Measurements from ENCODE around the gene ZDHHC13. TPM values are rescaled to one million over a fixed set of nuclear protein-coding genes. Genes with fewer than 3 reads are reported as not detected.

The ZDHHC13 gene
- total and polyA plus RNA-seq, 2 of the 4 experiments (the other 2 are of a cell fraction): 7.2 to 15.1 TPM

DNA sequence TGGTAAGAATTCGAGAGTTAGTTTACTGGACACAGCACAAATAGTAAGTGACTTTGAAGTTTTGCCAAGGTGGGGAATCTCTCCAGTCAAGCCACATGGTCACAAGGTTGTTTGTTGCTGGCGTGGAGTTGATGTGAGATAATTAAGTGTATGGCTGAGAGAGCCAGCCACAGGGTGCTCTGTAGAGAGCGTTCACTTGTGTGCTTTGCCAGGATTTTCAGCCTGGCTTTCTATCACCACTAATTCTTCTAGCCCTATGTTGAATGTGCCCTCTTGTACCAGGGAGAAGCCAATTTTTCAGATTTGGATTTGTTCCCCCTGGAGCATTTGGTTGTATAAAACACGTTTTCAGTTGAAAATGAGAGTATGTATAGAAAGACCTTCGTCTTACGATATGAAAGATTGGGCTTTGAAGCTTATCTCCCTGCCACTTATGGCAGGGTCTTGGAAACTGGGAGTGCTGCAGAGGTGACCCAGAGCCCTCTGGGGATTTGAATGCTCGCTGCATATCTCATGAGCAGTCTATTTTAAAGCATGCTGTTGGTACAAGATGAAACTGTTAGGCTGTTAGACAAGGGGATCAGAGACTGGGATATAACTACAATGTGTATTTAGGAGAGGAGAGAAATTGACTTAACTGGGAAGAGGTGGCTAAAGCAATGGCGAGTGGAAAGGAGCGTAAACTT is 56.2 kb downstream of the ZDHHC13 start:
- H2AFZ ChIP-seq (replicated peaks; ENCODE audit: low read length, poor library complexity): no peak overlapping the region
- H4K5ac ChIP-seq (ENCODE audit: low read depth, low read length): no peak overlapping the region
- no peak overlapping the region for H3K27ac ChIP-seq (ENCODE audit: insufficient read depth, low read length)
- ChIA-PET CTCF (no interaction called here), POLR2A (ENCODE audit: unreplicated experiment) (no interaction called here)
- no peak overlapping the region for H4K91ac ChIP-seq (ENCODE audit: insufficient read depth, low read depth, low read length)
- no peak overlapping the region for H3K4ac ChIP-seq (ENCODE audit: low read depth, low read length)
- DNase-seq (no peak), ATAC-seq (ENCODE audit: low read depth) (no peak)
- no peak overlapping the region for H3K9ac ChIP-seq (ENCODE audit: low read depth, low read length)
- H3K36me3 ChIP-seq (ENCODE audit: control insufficient read depth, insufficient read depth, low read length): peaks cover 14% of the 10 kb centered on the region
- no peak overlapping the region for H2BK5ac ChIP-seq (ENCODE audit: low read depth, low read length, poor library complexity, severe bottlenecking)
- H3K4me2 ChIP-seq (ENCODE audit: low read depth, low read length): no peak overlapping the region
- WGBS, 2 experiments (ENCODE audit: extremely low coverage in 2 of 2, insufficient read length in 1 of 2): 40% methylated on average over 1 of the region's 9 CpGs; no CpG with 5 or more reads in 1 of the 2 experiments
- H3K4me1 ChIP-seq (ENCODE audit: control insufficient read depth, insufficient read depth, low read length): no peaks in the 10 kb centered on the region
- no peak overlapping the region for H3K18ac ChIP-seq (ENCODE audit: low read depth, low read length)
- H2AK5ac ChIP-seq (ENCODE audit: low read depth, low read length): no peak overlapping the region
- H4K20me1 ChIP-seq (ENCODE audit: insufficient read depth, low read length): no peaks in the 10 kb centered on the region
- no peak overlapping the region for H3K4me3 ChIP-seq (ENCODE audit: insufficient read depth, low read depth, low read length)
- dilution Hi-C loops (cut with HindIII; ENCODE audit: low sequenced_read_pairs, unreplicated experiment) (no loop called here), in situ Hi-C loops (cut with MboI; ENCODE audit: low sequenced_read_pairs) (no loop called here), intact Hi-C loops (cut with micrococcal nuclease) (no loop called here)
- H2BK120ac ChIP-seq (ENCODE audit: low read depth, low read length): no peak overlapping the region
- no peaks in the 10 kb centered on the region for H3K9me3 ChIP-seq (ENCODE audit: control insufficient read depth, insufficient read depth, low read length)
- no peaks in the 10 kb centered on the region; a peak in 1 of 4 replicates for H3K79me1 ChIP-seq (ENCODE audit: low read depth in 1 of 2, low read length in 2 of 2)
- H2BK20ac ChIP-seq (ENCODE audit: low read depth, low read length): no peak overlapping the region
- TF ChIP-seq CHD1 (IDR thresholded peaks at IDR 0.05; ENCODE audit: low read depth, low read length): no peak
- TF ChIP-seq MAZ (IDR thresholded peaks at IDR 0.05; ENCODE audit: borderline replicate concordance, low read depth, low read length): no peak
- no peak for TF ChIP-seq BHLHE40 (IDR thresholded peaks at IDR 0.05; ENCODE audit: low read depth, low read length)
- TF ChIP-seq, protein P1, sequence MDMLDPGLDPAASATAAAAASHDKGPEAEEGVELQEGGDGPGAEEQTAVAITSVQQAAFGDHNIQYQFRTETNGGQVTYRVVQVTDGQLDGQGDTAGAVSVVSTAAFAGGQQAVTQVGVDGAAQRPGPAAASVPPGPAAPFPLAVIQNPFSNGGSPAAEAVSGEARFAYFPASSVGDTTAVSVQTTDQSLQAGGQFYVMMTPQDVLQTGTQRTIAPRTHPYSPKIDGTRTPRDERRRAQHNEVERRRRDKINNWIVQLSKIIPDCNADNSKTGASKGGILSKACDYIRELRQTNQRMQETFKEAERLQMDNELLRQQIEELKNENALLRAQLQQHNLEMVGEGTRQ (IDR thresholded peaks at IDR 0.05; ENCODE audit: low read depth, low read length): no peak
- TF ChIP-seq RAD21 (IDR thresholded peaks at IDR 0.05; ENCODE audit: low read length): no peak
- TF ChIP-seq, protein P2, sequence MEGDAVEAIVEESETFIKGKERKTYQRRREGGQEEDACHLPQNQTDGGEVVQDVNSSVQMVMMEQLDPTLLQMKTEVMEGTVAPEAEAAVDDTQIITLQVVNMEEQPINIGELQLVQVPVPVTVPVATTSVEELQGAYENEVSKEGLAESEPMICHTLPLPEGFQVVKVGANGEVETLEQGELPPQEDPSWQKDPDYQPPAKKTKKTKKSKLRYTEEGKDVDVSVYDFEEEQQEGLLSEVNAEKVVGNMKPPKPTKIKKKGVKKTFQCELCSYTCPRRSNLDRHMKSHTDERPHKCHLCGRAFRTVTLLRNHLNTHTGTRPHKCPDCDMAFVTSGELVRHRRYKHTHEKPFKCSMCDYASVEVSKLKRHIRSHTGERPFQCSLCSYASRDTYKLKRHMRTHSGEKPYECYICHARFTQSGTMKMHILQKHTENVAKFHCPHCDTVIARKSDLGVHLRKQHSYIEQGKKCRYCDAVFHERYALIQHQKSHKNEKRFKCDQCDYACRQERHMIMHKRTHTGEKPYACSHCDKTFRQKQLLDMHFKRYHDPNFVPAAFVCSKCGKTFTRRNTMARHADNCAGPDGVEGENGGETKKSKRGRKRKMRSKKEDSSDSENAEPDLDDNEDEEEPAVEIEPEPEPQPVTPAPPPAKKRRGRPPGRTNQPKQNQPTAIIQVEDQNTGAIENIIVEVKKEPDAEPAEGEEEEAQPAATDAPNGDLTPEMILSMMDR (conservative IDR thresholded peaks at IDR 0.05; ENCODE audit: low read depth, low read length): no peak
- TF ChIP-seq MXI1 (IDR thresholded peaks at IDR 0.05; ENCODE audit: borderline replicate concordance, low read depth, low read length): no peak
- TF ChIP-seq, protein P3, sequence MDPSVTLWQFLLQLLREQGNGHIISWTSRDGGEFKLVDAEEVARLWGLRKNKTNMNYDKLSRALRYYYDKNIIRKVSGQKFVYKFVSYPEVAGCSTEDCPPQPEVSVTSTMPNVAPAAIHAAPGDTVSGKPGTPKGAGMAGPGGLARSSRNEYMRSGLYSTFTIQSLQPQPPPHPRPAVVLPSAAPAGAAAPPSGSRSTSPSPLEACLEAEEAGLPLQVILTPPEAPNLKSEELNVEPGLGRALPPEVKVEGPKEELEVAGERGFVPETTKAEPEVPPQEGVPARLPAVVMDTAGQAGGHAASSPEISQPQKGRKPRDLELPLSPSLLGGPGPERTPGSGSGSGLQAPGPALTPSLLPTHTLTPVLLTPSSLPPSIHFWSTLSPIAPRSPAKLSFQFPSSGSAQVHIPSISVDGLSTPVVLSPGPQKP (IDR thresholded peaks at IDR 0.05; ENCODE audit: borderline replicate concordance, low read depth, low read length): no peak
- no peak for TF ChIP-seq POLR2A (IDR thresholded peaks at IDR 0.05; ENCODE audit: low read depth, low read length)
- TF ChIP-seq NFE2L2 (IDR thresholded peaks at IDR 0.05; ENCODE audit: low read depth, low read length): no peak
- TF ChIP-seq RFX5 (IDR thresholded peaks at IDR 0.05; ENCODE audit: low read depth, low read length): no peak
- TF ChIP-seq CEBPB (IDR thresholded peaks at IDR 0.05; ENCODE audit: low read depth, low read length): no peak
- TF ChIP-seq RCOR1 (IDR thresholded peaks at IDR 0.05; ENCODE audit: insufficient replicate concordance, low read length): no peak
- TF ChIP-seq MAFK (IDR thresholded peaks at IDR 0.05; ENCODE audit: low read depth, low read length): no peak
- no peak for TF ChIP-seq FOS (IDR thresholded peaks at IDR 0.05; ENCODE audit: low read depth, low read length)
- TF ChIP-seq SMC3 (IDR thresholded peaks at IDR 0.05; ENCODE audit: low read depth, low read length): no peak
- H4K8ac ChIP-seq (ENCODE audit: low read depth in 2 of 2, low read length in 2 of 2): no peak overlapping the region
- no peak overlapping the region for H3K23ac ChIP-seq (ENCODE audit: low read depth, low read length)
- no peak overlapping the region for H3K56ac ChIP-seq (ENCODE audit: extremely low read depth, insufficient read depth, low read length)
- no peak overlapping the region for H2BK15ac ChIP-seq (ENCODE audit: low read depth, low read length)
- 0 out of 2 replicates have a peak, but pooled peaks cover 2% of the 10 kb centered on the region for H3K9me1 ChIP-seq (ENCODE audit: insufficient read depth, low read length)
- no peak overlapping the region for H3K14ac ChIP-seq (replicated peaks; ENCODE audit: low read depth, low read length)
- no peaks in the 10 kb centered on the region for H3K27me3 ChIP-seq (ENCODE audit: control insufficient read depth, insufficient read depth, low read length)
- no peak overlapping the region for H2AK9ac ChIP-seq (replicated peaks; ENCODE audit: low read depth, low read length, poor library complexity)
- BruUV-seq (replicated peaks): no TSS peak
